Mucosa of rectum (tissue), 2 donors: ENCODE results near the gene PSME3.
A peak's percentile ranks its signal among the peaks of the same experiment; 100 is the strongest.
"Not testable (repeated sequence)": the region's sequence is repeated elsewhere in the genome, so short reads cannot be mapped to it uniquely, and the experiment has no call there.

ENCODE experiments used
- H3K27ac ChIP-seq, 2 donors: one replicate each; pipeline ENCODE4 v1.7.0; 2013; ENCODE audit warnings: inconsistent platforms in 2 of 2, low read depth in 2 of 2, low read length in 2 of 2
- H3K27me3 ChIP-seq, 2 donors: one replicate each; pipeline ENCODE4 v1.7.0; 2013; ENCODE audit warnings: low read length in 2 of 2; ENCODE audit not compliant: control insufficient read depth in 2 of 2, insufficient read depth in 2 of 2
- H3K36me3 ChIP-seq, 2 donors: one replicate each; pipeline ENCODE4 v1.7.0; 2013; ENCODE audit warnings: low read length in 2 of 2; ENCODE audit not compliant: control insufficient read depth in 2 of 2, insufficient read depth in 2 of 2
- H3K4me1 ChIP-seq, 2 donors: one replicate each; pipeline ENCODE4 v1.7.0; 2013; ENCODE audit warnings: low read length in 2 of 2, mild to moderate bottlenecking in 1 of 2; ENCODE audit not compliant: control insufficient read depth in 2 of 2, insufficient read depth in 2 of 2
- H3K4me3 ChIP-seq, 2 donors: one replicate each; pipeline ENCODE4 v1.7.0; 2013; ENCODE audit warnings: low read length in 2 of 2
- H3K9ac ChIP-seq, 2 donors: one replicate each; pipeline ENCODE4 v1.7.0; 2013; ENCODE audit warnings: low read length in 2 of 2, low read depth in 1 of 2, mild to moderate bottlenecking in 1 of 2
- H3K9me3 ChIP-seq, 2 donors: one replicate each; pipeline ENCODE4 v1.7.0; 2013; ENCODE audit warnings: low read length in 2 of 2; ENCODE audit not compliant: control insufficient read depth in 2 of 2
- donor health status: healthy.
- donor health status: Normal muscosa, but diverticular disease.

PSME3 gene

GRCh38 chr17:42849031-42849430 lies 15.8 kb downstream of the PSME3 start:
- Histone ChIP-seq H3K4me3 (no peak overlapping the region), H3K9ac (no peak overlapping the region), H3K36me3 (peaks cover 13 to 15% of the 10 kb centered on the region in 2 donors), H3K4me1 (peaks cover 5% of the 10 kb centered on the region in 2 donors), H3K27ac (no peak overlapping the region), H3K9me3 (no peaks in the 10 kb centered on the region), H3K27me3 (peaks cover 0 to 8% of the 10 kb centered on the region in 2 donors)

GRCh38 chr17:42849451-42850181 lies 16.4 kb downstream of the PSME3 start:
- Histone ChIP-seq H3K27ac (no peak overlapping the region), H3K4me1 (peaks cover 5% of the 10 kb centered on the region in 2 donors), H3K4me3 (no peak overlapping the region), H3K36me3 (peaks cover 7 to 9% of the 10 kb centered on the region in 2 donors), H3K9ac (no peak overlapping the region), H3K27me3 (peaks cover 0 to 8% of the 10 kb centered on the region in 2 donors), H3K9me3 (no peaks in the 10 kb centered on the region)

GRCh38 chr17:42850954-42851353 lies 17.8 kb downstream of the PSME3 start, which contains the start of gene AOC3:
Gene AOC3, plus strand, starts transcription at chr17:42851199. Its CDS starts 145 bp downstream, at chr17:42851344.
- peak within 1 kb of the TSS; percentile 18 to 66 for H3K4me3 ChIP-seq
- H3K27ac ChIP-seq: peak within 1 kb of the TSS; percentile 28 to 80
- peak within 1 kb of the TSS in 1 of 2 donors; percentile 58 for H3K9ac ChIP-seq
- H3K27me3 ChIP-seq: peaks cover 0 to 8% of the 10 kb centered on the region in 2 donors
- H3K36me3 ChIP-seq: no peaks in the 10 kb centered on the region
- no peaks in the 10 kb centered on the region for H3K9me3 ChIP-seq
- H3K4me1 ChIP-seq: peaks cover 5% of the 10 kb centered on the region in 2 donors

GRCh38 chr17:42851371-42852240 lies 18.4 kb downstream of the PSME3 start:
- Histone ChIP-seq H3K27ac (peak overlapping the region; percentile 28 to 80), H3K4me3 (peak overlapping the region; percentile 18 to 66), H3K9ac (peak overlapping the region in 1 of 2 donors; percentile 58)
- H3K36me3 ChIP-seq, H3K27me3 ChIP-seq, H3K9me3 ChIP-seq, H3K4me1 ChIP-seq: not testable (repeated sequence)

GRCh38 chr17:42852351-42852750 lies 19.2 kb downstream of the PSME3 start:
- Histone ChIP-seq H3K36me3 (no peaks in the 10 kb centered on the region), H3K4me3 (peak overlapping the region; percentile 44 to 66), H3K27me3 (peaks cover 0 to 8% of the 10 kb centered on the region in 2 donors), H3K4me1 (peaks cover 5% of the 10 kb centered on the region in 2 donors), H3K9ac (peak overlapping the region; percentile 45 to 63), H3K9me3 (no peaks in the 10 kb centered on the region), H3K27ac (peak overlapping the region; percentile 73 to 80)

GRCh38 chr17:42853004-42853403 lies 19.8 kb downstream of the PSME3 start:
- H3K4me3 ChIP-seq: peak overlapping the region; percentile 44 to 66
- peak overlapping the region; percentile 73 to 80 for H3K27ac ChIP-seq
- no peaks in the 10 kb centered on the region for H3K9me3 ChIP-seq
- H3K9ac ChIP-seq: peak overlapping the region; percentile 45 to 63
- H3K27me3 ChIP-seq: peaks cover 0 to 8% of the 10 kb centered on the region in 2 donors
- no peaks in the 10 kb centered on the region for H3K36me3 ChIP-seq
- H3K4me1 ChIP-seq: peaks cover 5% of the 10 kb centered on the region in 2 donors

GRCh38 chr17:42853597-42853967 lies 20.4 kb downstream of the PSME3 start:
- no peak overlapping the region for H3K9ac ChIP-seq
- H3K4me3 ChIP-seq: peak overlapping the region in 1 of 2 donors; percentile 66
- H3K27me3 ChIP-seq: peaks cover 0 to 8% of the 10 kb centered on the region in 2 donors
- peak overlapping the region in 1 of 2 donors; percentile 80 for H3K27ac ChIP-seq
- peaks cover 5% of the 10 kb centered on the region in 2 donors for H3K4me1 ChIP-seq
- no peaks in the 10 kb centered on the region for H3K9me3 ChIP-seq
- no peaks in the 10 kb centered on the region for H3K36me3 ChIP-seq

GRCh38 chr17:42853968-42854790 lies 21.0 kb downstream of the PSME3 start:
- peak overlapping the region in 1 of 2 donors; percentile 80 for H3K27ac ChIP-seq
- H3K9ac ChIP-seq: no peak overlapping the region
- no peaks in the 10 kb centered on the region for H3K9me3 ChIP-seq
- H3K4me1 ChIP-seq: peaks cover 3 to 5% of the 10 kb centered on the region in 2 donors
- H3K27me3 ChIP-seq: peaks cover 0 to 8% of the 10 kb centered on the region in 2 donors
- peak overlapping the region in 1 of 2 donors; percentile 66 for H3K4me3 ChIP-seq
- H3K36me3 ChIP-seq: no peaks in the 10 kb centered on the region

GRCh38 chr17:42855048-42855596 lies 21.9 kb downstream of the PSME3 start:
- peaks cover 0 to 5% of the 10 kb centered on the region in 2 donors for H3K27me3 ChIP-seq
- no peaks in the 10 kb centered on the region for H3K36me3 ChIP-seq
- no peak overlapping the region for H3K4me3 ChIP-seq
- no peaks in the 10 kb centered on the region for H3K9me3 ChIP-seq
- no peak overlapping the region for H3K27ac ChIP-seq
- H3K9ac ChIP-seq: no peak overlapping the region
- peaks cover 3 to 5% of the 10 kb centered on the region in 2 donors for H3K4me1 ChIP-seq
